GM23248 (cell line): Measurements from ENCODE around the gene AKAP17A.

Experiments
- EZH2 ChIP-seq: fragments of 200-600 bp; sonication (generic); IDR thresholded peaks from 2 replicates; pipeline ENCODE4 v1.6.1; 2018; ENCODE audit warnings: antibody characterized with exemption, mild to moderate bottlenecking; ENCODE audit not compliant: insufficient read depth, poor library complexity, severe bottlenecking
- EZH2phosphoT487 ChIP-seq: fragments of 200-600 bp; sonication (generic); IDR thresholded peaks from 2 replicates; pipeline ENCODE4 v1.6.1; 2018; ENCODE audit warnings: antibody characterized with exemption, moderate library complexity, mild to moderate bottlenecking, low read depth; ENCODE audit not compliant: insufficient read depth

- no peak for TF ChIP-seq EZH2phosphoT487
- TF ChIP-seq EZH2 = no peak
Observed at GRCh38 chrX:1578511-1579173, 12.8 kb upstream of the AKAP17A start.
